ENCODE results near the gene UNC45B.
"Not testable (repeated sequence)": the region's sequence is repeated elsewhere in the genome, so short reads cannot be mapped to it uniquely, and the experiment has no call there.

Gene UNC45B, protein sequence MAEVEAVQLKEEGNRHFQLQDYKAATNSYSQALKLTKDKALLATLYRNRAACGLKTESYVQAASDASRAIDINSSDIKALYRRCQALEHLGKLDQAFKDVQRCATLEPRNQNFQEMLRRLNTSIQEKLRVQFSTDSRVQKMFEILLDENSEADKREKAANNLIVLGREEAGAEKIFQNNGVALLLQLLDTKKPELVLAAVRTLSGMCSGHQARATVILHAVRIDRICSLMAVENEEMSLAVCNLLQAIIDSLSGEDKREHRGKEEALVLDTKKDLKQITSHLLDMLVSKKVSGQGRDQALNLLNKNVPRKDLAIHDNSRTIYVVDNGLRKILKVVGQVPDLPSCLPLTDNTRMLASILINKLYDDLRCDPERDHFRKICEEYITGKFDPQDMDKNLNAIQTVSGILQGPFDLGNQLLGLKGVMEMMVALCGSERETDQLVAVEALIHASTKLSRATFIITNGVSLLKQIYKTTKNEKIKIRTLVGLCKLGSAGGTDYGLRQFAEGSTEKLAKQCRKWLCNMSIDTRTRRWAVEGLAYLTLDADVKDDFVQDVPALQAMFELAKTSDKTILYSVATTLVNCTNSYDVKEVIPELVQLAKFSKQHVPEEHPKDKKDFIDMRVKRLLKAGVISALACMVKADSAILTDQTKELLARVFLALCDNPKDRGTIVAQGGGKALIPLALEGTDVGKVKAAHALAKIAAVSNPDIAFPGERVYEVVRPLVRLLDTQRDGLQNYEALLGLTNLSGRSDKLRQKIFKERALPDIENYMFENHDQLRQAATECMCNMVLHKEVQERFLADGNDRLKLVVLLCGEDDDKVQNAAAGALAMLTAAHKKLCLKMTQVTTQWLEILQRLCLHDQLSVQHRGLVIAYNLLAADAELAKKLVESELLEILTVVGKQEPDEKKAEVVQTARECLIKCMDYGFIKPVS

DNA sequence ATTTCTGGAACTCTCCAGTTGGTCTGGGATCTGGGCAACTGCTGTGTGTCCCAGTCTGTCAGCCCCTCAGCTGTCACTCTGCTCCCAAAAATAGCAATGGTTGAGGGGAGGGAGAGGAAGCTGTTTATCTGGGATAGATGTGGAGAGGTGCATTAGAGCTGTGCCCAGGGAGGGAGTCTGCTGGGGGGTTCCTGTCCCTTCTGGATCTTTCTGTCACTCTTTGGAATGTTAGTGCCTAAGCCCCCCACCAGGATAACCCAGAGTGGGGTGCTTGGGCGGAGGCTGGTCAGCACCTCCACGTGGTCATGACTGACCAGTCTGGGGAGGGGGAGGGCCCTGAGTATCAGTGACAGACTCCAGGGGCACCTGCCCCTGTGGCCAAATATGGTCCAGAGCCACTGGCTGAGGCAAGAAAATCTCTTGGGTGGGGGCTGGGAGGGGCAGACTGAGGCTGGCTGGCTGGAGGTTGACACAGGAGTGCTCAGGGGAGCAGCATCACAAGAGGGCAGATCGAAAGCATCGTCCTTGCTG lies at the start of gene UNC45B:
TSS of gene UNC45B (plus strand) at position 443 of the 531 bp plus-strand sequence. CDS start 447 bp downstream, outside the sequence.
- no peak for DNase-seq (ENCODE audit: low read depth in 2 of 3, low spot score in 1 of 3)

DNA sequence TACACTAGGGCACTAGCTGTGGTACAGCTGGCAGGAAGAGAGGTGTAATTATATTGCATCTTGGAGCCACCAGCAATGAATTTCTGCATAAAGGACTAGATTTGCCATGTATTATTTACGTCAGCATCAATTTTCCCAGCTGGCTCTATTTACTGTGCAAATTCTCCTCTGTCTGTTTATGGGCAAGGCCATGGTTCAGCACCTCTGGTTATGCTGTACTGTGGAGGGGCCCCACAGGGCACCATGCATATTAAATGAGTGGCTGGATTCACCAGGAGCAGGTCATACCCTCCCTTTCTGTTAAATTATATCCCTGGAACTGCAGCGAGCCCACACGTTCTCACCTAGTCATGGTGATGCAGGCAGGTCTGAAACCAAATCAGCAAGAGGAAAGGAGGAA lies 47.7 kb upstream of the UNC45B start:
- no peak for DNase-seq (ENCODE audit: low read depth in 2 of 3, low spot score in 1 of 3)

DNA sequence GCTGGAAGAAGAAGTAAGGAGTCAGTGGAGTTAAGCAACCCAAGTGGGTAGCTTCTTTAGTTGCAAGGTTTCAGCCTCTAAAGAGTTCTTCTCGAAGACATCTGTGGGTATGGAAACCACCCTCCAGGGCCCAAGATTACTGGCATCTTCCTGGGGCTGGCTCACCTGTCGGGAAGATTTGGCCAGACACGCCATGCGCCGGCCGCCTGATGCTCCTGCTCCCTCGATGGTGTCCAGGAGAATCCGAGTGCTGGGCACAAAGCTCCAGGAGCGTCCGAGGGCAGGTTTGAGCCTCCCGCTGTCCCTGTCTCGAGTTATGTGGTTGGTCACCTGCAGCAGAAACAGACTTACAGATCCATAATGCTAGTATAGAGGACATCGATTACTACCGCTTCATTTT lies 46.6 kb upstream of the UNC45B start:
- no peak for DNase-seq (ENCODE audit: low read depth in 2 of 3, low spot score in 1 of 3)

DNA sequence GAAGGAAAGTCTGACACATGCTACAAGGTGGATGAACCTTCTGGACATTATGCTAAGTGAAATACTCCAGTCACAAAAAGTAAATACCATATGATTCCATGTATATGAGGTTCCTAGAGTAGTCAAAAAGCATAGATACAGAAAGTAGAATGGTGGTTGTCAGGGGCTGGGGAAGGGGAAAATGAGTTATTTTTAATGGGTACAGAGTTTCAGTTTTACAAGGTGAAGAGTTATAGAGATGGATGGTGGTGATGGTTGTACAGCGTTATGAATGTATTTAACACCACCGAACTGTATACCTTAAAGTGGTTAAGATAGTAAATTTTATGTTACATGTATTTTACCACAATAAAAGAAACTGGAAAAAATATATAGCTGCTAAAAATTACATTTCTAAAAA lies 45.9 kb upstream of the UNC45B start:
- no peak for DNase-seq (ENCODE audit: low read depth in 2 of 3, low spot score in 1 of 3)

DNA sequence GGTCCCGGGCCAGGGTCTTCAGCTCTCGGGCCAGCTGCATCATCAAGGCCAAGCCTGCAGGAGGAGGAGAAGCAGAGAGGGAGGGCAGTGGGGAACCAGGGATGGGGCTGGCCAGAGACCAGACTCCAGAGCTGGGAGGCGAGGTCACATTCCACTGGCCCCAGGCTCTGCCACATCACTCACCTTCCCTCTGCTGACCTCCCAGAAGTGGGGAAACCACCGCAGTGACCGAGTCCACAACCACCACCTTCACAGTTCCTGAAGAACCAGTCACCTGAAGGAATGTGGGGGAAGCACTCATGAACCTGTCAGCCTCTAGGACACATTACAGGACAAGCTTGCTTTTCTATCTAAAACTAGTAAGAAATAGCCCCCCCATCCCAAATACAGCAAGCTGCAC lies 44.3 kb upstream of the UNC45B start:
- no peak for DNase-seq (ENCODE audit: low read depth in 2 of 3, low spot score in 1 of 3)

DNA sequence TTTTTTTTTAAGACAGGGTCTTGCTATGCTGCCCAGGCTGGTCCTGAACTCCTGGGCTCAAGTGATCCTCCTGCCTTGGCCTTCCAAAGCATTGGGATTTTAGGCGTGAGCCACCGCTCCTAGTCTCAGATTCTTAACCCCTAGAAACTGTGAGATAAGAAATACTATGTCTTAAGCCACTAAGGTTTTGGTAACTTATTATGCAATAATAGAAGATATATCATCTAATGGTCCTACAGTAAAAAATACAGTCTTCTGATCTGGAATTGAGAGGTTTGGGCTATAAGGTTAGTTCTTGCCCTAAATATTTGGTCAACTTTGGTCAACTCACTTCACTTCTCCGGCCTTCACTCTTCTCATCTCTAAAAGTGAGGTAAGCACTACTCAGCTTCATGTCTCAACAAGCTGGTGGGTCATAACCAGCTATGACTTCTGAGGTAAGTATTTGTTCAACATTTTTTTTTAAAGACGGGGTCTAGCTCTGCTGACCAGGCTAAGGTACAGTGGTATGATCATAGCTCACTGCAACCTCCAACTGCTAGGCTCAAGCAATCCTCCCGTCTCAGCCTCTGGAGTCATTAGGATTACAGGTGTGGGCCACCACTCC lies 42.7 kb upstream of the UNC45B start:
- no peak for DNase-seq (ENCODE audit: low read depth in 2 of 3, low spot score in 1 of 3)

DNA sequence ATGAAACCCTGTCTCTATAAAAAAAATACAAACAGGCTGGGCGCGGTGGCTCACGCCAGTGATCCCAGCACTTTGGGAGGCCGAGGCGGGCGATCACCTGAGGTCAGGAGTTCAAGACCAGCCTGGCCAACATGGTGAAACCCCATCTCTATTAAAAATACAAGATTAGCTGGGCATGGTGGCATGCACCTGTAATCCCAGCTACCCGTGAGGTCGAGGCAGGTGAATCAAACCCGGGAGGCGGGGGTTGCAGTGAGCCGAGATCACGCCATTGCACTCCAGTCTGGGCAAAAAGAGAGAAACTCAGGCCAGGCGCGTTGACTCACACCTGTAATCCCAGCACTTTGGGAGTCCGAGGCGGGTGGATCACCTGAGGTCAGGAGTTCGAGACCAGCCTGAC lies 36.8 kb upstream of the UNC45B start:
- not testable (repeated sequence) for DNase-seq (ENCODE audit: low read depth in 2 of 3, low spot score in 1 of 3)

DNA sequence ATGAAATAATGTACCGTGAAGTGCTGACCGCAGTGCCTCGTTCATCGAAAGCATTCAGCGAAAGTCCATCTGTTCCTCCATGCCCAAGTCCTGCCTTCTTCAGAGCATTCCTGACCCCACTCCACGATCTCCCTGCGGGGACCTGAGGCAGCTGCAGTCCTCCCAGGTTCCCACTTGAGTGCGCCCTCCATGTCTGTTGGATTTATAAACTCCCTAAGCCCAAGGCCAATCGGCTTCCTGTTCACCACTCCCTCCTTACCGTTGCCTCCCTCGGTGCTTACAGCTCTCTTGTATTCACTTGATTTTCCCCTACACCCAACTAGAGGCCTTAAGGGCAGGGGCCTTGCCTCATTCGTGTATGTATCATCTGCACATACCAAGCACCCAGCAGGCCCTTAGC lies 30.8 kb upstream of the UNC45B start:
- DNase-seq (ENCODE audit: low read depth in 2 of 3, low spot score in 1 of 3): no peak

DNA sequence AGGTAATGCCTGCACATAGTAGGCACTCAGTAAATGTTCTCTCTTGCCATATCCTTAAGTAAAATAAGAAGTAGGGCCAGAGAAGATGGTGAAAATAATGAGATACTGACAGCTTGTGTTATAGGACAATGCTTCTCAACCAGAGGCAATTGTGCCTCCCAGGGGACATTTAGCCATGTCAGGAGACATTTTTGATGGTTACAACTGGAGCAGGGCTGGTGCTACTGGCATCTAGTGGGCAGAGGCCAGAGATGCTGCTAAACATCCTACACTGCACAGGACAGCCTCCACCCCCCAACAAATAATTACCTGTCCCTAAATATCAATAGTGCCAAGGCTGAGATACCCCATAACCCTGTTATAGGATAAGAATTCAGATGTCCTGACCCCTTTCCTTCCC lies 29.6 kb upstream of the UNC45B start:
- no peak for DNase-seq (ENCODE audit: low read depth in 2 of 3, low spot score in 1 of 3)

DNA sequence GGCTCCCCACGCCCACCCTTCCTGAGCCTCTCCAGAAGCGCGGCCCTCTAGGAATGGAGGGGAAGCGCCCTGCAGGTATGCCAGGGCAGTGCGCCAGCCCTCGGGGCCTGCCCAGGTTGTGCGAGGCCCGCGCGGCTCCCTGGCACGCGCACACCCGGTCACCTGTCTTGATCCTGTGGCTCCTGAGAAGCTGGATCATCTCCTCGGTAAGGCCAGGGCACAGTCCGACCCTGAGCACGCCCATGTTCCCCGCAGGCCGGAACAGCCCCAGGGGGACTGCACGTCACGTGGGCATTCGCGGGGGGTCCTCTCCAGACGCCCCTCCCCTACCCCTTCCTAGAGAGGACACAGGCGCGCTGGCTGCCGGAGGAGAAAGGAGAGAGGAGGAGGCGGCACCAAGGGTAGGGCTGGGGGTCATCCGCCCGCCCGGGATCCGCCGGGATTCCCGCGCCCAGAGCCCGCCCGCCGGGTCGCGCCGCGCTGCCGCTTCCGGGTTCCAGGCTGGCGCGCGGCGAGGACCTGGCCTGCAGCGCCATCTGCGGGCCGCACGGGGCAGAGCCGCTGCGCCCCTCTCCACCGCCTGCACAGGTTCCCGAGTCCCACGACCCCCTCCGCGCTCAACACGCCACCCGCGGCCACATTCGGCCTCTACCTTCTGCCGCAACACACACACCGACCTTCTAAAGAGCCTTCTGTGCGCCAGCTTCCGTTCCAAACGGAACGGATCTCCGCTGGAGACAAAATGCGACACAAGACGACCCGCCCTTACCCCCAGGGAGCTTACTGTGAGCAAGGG lies 28.0 kb upstream of the UNC45B start, which contains the start of gene RAD51D:
TSS of gene RAD51D (minus strand) at position 491 of the 796 bp plus-strand sequence. CDS start at position 244, 247 bp downstream.
- DNase-seq (ENCODE audit: low read depth in 2 of 3, low spot score in 1 of 3): peak; percentile 68 to 75 (median 71)

DNA sequence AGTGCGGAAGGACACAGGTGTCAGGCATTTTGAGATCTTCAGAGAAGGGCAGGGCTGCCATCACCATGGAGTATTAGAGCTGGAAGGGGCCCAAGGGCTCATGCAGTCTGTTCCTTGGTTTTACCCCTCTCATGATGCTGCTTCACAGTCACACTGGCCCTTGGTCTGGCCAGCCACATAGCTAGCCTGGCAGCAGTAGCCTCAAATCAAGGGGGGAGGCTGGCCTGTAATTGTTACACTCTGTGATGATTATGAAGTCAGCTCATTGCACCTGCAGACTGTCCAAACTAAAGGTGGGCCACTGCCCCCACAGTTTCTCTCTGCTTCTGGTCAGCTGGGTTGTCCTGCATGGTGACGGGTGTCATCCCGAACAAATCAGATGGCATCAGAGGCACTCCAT lies 26.3 kb upstream of the UNC45B start, which contains the start of gene FNDC8:
TSS of gene FNDC8 (plus strand) at position 301 of the 400 bp plus-strand sequence. CDS start at position 380, 79 bp downstream.
- no peak for DNase-seq (ENCODE audit: low read depth in 2 of 3, low spot score in 1 of 3)

DNA sequence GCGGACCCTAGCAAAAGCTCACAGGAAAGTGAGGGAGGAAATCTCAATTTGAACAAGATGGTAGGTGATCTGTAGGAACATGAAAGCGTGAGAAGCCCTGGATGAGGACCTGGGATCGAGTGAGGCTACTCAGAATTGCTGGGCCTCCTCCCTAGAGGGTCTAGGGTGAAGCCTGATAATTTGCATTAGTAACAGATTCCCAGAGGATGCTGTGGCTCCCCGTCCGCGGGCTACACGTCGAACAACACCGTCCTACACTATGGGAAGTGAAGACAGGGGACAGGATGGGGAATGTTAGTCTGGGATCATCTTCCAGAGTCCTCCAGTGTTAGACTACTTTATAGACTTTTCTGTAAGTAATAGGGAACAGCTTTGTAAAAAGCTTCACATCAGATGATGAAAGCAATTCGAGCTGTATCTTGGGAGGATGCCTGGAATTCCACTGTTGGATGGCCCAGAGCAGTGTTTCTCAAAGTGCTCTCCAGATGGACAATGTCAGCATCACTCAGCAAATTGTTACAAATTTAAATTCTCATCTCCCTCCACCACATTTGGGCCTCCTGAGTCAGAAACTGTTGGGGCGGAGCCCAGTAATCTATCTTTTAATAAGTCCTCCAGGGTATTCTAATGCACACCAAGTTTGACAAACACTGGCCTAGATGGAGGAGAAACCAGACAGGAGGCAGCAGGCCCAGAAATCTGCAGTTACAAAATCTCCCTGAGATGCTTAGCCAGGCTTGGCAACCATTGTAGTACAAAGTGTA lies 19.7 kb upstream of the UNC45B start:
- no peak for DNase-seq (ENCODE audit: low read depth in 2 of 3, low spot score in 1 of 3)

DNA sequence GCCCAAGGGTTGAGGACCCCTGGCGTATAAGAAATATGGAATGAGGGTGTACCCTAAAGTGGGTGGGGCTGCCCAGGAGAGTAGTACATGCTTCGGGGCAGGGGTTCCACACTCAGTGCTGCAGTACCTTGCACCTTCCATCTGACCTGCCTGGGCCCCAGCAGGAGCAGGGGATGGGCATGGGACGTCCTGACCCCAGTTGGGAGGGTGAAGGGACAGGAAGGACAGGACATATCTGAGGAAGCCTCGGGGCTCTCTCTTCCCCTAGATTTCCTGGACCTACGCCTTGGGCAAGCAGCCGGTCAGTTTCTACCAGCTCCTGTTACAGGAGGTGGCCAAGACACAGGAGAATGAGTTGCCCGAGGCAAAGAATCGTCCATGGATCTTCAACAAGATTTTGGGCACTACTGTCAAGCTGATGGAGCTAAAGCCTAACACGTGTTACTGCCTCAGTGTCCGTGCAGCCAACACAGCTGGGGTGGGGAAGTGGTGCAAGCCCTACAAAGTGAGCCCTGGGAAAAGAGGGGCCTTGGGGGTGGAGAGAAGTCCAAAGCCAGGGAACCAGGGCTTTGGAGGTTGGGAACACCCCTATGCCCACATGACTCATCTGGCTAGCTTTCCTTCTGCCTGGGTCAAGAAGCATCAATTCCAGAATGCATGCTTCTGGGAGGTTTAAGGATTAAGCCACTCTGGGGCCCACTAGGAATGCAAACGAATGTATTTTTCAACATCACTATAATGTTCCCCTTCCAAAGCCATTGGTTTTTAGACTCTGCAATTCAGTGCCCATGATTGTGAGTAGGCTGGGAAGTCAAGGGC lies 18.3 kb upstream of the UNC45B start:
- no peak for DNase-seq (ENCODE audit: low read depth in 2 of 3, low spot score in 1 of 3)

DNA sequence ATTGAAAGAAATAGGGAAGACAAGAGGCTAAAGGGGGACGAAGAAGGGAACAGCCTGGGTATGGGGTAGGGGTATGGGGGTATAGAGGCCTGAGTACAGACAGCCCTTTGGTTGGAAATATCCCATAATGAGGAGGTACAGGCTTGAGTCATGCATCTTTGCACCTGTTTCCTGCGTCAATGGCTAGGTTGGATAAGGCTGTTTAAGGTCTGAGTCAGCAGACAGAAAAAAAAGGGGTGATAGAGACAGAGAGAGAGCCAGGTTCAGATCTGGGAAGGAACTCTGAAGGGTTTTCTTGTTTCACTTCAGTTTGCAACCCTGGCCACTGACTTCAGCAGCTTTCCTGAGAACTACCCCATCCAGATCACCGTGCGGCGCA lies 17.7 kb upstream of the UNC45B start:
- no peak for DNase-seq (ENCODE audit: low read depth in 2 of 3, low spot score in 1 of 3)

DNA sequence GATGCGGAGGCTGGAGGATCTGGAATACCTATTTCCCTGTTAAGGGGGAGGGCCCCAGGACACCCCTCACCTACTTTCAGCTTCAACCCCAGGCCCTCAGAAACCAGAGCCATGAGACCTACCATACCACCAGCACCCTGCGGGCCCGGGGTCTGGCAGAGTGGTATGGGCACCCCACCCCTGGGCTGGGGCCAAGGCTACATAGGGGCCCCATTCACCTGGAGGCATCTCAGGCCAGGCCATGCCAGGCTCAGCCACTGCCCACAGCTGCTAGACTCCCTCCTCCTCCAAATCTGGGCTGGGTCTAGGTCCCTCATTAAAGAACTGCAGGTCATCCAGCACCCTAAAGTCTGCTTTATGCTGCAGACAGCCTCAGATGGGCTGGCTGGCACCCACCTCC lies 17.2 kb upstream of the UNC45B start:
- DNase-seq (ENCODE audit: low read depth in 2 of 3, low spot score in 1 of 3): no peak

DNA sequence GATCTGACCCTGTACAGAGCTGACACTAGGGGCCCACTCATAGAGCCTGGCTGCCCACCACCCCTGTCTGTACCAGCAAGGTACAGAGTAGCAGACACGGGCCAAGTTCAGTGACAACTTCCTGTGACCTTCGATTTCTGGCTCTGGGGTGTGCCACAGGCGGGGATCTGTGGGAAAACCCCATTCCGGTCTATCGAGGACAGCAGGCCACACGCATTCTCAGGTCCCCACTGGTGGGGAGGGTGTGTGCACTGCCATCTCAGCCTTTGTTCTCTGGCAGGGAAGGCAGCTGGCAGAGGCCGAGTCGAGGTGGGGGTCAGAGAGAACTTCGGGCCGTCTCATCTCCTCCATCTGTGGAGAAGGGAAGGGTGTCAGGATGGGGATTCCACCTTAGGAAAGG lies 15.5 kb upstream of the UNC45B start:
- DNase-seq (ENCODE audit: low read depth in 2 of 3, low spot score in 1 of 3): no peak

DNA sequence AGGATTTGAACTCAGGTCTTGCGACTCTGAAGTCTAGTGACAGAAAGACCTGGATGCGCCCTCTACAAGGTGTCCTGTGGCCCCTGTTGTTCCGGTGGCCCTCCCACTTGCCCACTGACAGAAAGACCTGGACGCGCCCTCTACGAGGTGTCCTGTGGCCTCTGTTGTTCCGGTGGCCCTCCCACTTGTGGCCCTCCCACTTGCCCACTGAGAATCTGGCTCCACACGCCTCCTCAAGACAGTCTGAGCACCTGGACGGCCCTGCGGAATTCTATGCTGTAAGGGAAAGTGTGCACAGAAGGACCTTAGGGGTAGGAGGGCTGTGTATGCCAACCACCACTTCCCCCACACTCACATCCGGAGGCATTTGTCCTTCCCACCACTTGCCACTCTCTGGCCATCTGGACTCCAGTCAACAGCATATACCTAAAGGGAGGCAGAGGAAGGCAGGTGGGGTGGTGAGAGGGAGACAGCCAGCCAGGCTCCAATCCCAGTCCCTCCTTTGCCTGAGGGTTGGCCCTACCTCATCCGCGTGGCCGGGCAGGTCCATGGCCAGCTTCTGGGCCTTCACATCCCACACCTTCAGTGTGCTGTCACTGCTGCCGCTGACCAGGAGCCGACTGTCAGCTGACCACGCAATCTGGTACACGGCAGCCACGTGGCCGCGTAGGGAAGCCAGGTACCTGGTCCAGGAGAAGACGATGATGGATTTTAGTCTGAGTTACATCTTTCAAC lies 14.6 kb upstream of the UNC45B start:
- DNase-seq (ENCODE audit: low read depth in 2 of 3, low spot score in 1 of 3): no peak

DNA sequence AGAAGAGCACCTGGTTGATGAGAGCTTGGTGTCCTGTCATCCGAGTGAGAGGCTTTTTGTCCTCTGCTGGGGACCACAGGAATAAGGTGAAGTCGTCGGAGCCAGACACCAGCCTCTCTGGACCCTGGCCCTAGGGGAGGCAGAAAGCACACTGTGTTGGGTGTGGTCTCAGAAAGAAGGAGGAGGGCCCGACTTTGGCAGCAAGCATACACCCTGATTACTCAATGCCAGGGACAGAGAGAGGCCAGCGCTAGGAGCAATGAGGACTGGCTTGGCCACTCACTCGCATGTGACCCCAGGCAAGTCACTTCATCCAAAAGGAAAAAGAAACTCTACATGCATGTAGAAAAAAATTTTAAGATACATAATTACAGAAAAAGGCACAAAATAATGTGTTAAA lies 12.3 kb upstream of the UNC45B start:
- DNase-seq (ENCODE audit: low read depth in 2 of 3, low spot score in 1 of 3): no peak

Measured in stimulated activated CD4-positive, alpha-beta T cell treated with anti-CD3 and anti-CD28 coated beads, Interleukin-12 subunit alpha, Interleukin-12 subunit beta, amount 100 ng/mL, for 48 hours (primary cell).